Erythroblast (primary cell): Measurements from ENCODE around the gene EML1.

Experiments
- DNase-seq, 2 experiments: peaks; one replicate each; lab custom pipeline; 2025; lab: John Stamatoyannopoulos, UW
- GATA1 ChIP-seq: IDR thresholded peaks from 2 replicates; pipeline ENCODE4 v1.6.1; 2011; ENCODE audit warnings: low read depth, mild to moderate bottlenecking, control low read depth, low read length, moderate library complexity
- POLR2A ChIP-seq: IDR thresholded peaks from 2 replicates; pipeline ENCODE4 v1.6.1; 2011; ENCODE audit warnings: mild to moderate bottlenecking, low read length

The EML1 gene

GRCh38 chr14:99878563-99878962 is 85.3 kb downstream of the EML1 start:
- no peak for DNase-seq
- TF ChIP-seq POLR2A (no peak), GATA1 (no peak)

- DNase-seq: no peak
- TF ChIP-seq POLR2A: no peak
- no peak for TF ChIP-seq GATA1
Measured at GRCh38 chr14:99879401-99880295, 86.4 kb downstream of the EML1 start.

DNA sequence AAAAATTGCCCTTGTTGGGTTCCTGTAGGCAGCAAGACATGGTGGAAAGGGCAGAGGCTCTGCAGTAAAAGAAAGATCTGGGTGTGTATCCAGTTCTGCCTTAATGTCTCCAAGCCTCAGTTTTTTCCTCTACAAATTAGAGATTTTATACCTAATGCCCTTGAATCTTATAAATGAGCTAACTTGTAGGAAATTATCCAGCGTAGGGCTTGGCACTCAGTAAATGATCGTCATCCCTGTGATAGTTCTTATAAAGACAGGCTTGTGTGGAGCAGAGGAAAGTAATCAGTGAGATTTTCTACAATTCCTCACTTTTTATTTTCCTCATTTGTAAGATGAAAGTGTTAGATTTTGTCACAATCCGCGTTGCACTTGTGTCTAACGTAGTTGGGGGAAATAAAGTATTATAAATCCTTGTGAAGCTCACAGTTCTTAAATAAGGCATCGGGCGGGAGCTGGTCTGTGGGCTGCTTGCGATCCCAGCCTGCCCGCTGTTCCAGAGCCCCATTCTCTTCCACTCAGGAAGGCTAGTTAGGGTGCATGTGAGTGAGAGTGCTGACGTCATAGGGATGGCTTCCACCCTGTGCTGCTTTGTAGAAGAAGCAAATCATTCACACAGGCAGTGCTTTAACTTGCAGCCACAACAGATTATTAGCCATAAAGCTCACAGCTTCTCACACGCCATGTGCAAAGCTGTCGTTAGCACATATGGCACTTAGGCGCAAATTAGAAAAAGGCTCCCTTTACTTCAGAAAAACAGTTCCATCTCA is 87.6 kb downstream of the EML1 start:
- no peak for TF ChIP-seq POLR2A
- TF ChIP-seq GATA1: no peak
- DNase-seq: no peak

DNA sequence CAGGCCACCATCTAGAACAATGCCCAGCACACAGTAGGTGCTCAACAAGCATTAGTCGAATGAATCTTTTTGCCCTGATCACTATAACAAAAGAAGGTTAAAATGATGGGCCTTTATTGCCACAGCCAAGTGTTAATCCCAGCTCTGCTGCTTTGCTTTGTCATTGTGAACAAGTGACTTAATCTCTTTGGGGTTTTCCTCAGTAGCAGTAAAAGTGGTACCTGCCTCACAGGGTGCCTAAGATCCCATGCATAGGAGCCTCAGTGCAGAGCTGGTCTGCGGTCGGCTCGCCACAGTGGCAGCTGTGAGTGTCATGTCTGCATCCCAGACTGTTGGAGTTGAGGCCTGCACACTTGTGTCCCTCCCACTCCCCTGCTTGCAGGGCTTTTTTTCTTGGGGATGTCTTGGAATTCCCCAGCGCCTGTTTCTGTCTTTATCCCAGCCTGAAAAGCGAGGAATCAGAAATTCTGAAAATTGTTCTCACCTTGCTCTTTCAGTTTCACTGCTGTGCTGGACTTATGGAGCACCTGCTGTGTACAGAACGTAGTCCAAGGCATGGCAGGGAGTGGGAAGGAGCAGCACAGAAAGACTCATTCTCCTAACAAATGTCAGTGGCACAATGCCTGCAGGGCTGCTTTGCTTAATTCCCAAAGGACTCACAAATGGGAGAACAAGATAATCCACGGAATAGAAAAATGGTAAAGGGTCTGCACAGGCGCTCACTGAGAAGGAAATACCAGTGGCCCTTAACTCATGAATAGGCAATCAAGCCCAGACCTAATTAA is 90.8 kb downstream of the EML1 start:
- no peak for DNase-seq
- no peak for TF ChIP-seq POLR2A
- no peak for TF ChIP-seq GATA1

GRCh38 chr14:99884834-99885648 is 91.8 kb downstream of the EML1 start:
- peak; percentile 46 to 67 for DNase-seq
- TF ChIP-seq GATA1 (no peak), POLR2A (no peak)

DNA sequence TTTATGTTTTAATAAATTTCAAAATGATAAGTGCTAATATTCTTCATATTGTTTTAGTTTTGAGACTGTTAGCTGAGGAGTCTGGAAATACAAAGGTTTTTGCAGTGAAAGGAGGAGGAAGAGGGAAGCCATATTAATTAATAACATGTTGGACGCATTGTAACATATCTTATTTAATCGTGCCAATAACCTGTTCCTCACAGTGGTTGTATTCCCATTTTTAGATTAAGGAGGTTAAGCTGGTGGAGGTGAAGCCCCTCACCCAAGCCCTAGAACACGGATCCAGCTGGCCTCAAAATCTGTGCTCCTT is 92.4 kb downstream of the EML1 start:
- no peak for TF ChIP-seq GATA1
- TF ChIP-seq POLR2A: no peak
- DNase-seq: no peak

- no peak for DNase-seq
- no peak for TF ChIP-seq GATA1
- no peak for TF ChIP-seq POLR2A
Measured at GRCh38 chr14:99887407-99887806, 94.2 kb downstream of the EML1 start.

DNA sequence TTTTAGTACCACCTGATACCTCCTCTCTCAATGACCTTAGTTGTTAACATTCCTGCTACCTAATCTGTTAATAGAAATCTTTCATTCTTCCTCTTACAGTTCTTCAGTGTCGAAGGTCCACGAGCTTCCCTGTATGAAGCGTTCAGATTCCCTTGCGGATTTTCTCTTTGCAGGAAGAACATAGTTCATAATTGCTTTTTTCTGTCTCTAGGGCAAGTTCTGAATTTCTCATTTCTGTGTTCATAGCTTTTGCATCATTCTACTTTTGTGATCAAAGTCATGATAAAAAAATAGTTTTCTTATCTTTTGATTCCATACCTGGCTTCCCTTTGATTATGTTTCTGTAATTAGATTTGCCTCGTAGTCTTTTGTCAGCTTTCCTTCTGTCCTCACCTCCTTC is 94.9 kb downstream of the EML1 start:
- DNase-seq: no peak
- no peak for TF ChIP-seq GATA1
- no peak for TF ChIP-seq POLR2A

DNA sequence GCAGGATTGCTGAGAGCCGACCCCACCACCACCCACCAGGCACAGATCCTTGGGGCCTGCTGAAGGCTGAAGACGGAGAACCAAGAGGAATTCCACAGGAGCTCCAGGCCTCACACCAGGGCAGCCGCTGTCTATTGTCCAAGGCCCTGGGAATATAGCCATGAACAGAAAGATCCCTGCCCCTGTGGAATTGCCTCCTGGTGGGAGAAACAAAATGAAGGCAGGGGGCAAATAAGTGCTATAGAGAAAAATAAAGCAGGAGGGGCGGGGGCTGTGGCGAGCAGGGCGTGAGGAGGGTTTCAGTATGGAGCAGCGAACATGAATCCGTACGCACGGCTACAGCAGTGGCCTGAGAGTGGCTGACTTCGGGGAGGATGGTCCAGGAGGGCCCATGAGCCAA is 96.1 kb downstream of the EML1 start:
- TF ChIP-seq POLR2A: no peak
- no peak for TF ChIP-seq GATA1
- DNase-seq: no peak

DNA sequence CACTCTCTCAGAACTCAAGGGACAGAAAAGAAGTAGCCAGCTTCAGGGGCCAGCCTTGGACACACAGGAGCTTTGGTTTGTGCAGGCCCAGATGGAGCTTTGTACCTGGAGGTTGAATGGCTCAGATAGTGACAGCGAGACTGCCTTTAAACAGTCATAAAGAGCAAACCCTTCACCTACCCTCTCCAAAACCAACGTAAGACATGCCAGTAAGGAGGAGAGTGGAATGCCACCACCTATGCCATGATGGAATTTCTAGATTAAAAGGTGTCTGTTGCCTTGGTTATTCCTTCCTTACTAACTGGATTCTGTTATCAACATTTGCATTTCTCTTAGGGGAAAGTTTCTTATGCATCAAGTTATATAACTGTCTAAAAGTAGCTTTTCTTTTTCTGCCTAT is 98.1 kb downstream of the EML1 start:
- DNase-seq: no peak
- TF ChIP-seq POLR2A: no peak
- no peak for TF ChIP-seq GATA1

GRCh38 chr14:99891900-99892299 is 98.7 kb downstream of the EML1 start:
- no peak for DNase-seq
- TF ChIP-seq POLR2A (no peak), GATA1 (no peak)

DNA sequence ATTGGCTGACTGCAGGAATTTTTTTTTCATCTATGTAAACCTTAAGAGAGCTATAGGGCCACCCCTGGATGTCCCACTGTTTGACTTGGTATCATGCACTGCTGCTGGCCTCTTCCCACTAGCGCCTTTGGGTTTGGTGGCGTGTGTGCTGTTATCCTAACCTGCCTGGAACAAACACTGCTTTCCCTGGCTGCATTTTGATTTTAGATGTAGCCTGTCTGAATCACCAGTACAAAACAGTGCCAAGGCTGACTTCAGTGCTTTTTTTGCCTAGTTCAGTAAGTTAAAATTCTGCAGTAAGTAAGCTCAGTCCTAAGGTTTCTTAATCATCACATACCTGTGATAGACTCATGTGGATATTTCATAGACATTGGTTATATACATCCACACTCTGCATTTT is 99.2 kb downstream of the EML1 start:
- TF ChIP-seq GATA1 (no peak), POLR2A (no peak)

DNA sequence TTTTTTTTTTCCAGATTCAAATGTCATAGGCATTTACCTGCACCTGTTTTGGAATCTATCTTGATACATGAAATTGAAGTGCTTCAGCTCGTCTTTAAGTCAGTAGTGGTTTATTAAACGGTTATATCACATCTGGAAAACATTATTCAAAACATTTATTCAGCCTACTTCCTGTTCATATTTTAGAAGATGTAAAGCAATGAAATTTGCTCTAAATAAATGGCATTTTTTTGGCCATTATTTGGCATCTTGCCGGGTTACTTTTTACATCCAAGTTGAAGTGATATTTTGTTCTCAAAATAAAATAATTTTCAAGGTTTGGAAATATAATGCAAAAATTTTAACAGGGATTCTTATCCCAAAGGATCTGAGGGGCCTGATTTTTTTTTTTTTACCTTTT is 103.1 kb downstream of the EML1 start:
- DNase-seq: no peak
- TF ChIP-seq GATA1: no peak
- no peak for TF ChIP-seq POLR2A

More for the DNA sequence above, 99.2 kb downstream of the EML1 start:
- no peak for DNase-seq
